ENCODE measurements around the gene VAC14. TPM values are rescaled to one million over a fixed set of nuclear protein-coding genes. Genes with fewer than 3 reads are reported as not detected.

The VAC14 gene
- total RNA-seq, 1 experiment from 2014 or later: 60.9 TPM

DNA sequence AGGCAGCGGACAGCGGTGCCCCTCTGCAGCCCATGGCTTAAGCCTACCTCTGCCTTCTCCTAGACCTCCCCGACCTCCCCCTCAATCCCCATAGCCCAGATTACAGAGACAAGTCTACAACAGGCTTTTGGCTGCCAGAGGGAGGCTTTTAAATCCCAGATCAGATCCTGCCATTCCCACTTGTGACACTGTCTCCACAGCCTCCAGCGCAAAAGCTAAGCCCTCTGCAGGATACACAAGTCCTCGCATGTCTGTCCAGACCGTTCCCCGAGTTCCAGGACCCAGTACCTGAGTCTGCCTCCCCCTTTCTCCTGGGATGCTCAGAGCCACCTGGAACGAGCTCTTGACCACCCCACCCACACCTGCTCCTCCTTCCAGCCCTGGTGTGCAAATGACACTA, 31.2 kb downstream of the VAC14 start:
- no peak for DNase-seq (ENCODE audit: low read depth, low spot score)
- in situ Hi-C loops (cut with HindIII; ENCODE audit: low pct_unique_long_range_greater_than_20kb, low sequenced_read_pairs): no loop called here

DNA sequence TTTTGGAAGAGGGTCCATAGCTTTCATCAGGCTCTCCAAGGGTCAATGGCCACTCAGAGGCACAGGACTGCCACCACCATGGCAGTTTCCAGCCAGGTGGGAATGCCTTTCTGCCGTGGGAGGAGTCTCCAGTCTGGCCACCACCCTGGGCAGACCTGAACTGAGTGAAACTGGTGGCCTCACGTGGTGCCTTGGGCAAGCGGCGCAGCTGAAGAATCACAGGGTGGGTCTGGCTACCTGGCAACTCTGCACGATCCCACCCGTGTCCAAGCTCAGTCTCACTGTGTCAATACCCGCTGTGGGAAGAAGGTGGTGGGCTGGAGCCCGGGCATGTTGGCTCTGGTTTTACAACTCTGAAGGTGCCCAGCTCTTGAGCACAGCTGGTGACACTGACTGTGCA, 31.8 kb downstream of the VAC14 start:
- DNase-seq (ENCODE audit: low read depth, low spot score): no peak
- in situ Hi-C loops (cut with HindIII; ENCODE audit: low pct_unique_long_range_greater_than_20kb, low sequenced_read_pairs): no loop called here

DNA sequence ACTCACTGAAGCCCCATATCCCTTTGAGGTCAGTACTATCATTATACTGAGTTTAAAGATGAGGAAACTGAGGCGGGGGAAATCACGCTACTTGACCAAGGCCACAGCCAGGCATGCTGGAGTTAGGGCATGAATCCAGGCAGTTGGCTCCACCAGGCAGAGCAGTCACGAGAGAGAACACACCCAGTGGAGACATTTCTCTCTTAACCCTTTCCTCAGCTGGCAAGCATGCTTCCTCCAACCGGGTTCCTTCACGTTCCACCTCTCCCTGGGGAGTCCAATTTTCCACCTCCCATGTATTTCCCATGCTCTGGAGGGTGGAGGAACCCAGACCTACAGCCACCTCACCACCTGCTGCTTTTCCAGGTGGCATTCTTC, 32.8 kb downstream of the VAC14 start:
- DNase-seq (ENCODE audit: low read depth, low spot score): no peak
- in situ Hi-C loops (cut with HindIII; ENCODE audit: low pct_unique_long_range_greater_than_20kb, low sequenced_read_pairs): no loop called here

GRCh38 chr16:70767377-70768202, 33.4 kb downstream of the VAC14 start:
- DNase-seq (ENCODE audit: low read depth, low spot score): no peak
- in situ Hi-C loops (cut with HindIII; ENCODE audit: low pct_unique_long_range_greater_than_20kb, low sequenced_read_pairs): no loop called here

GRCh38 chr16:70766658-70767057, 34.3 kb downstream of the VAC14 start:
- DNase-seq (ENCODE audit: low read depth, low spot score): no peak
- in situ Hi-C loops (cut with HindIII; ENCODE audit: low pct_unique_long_range_greater_than_20kb, low sequenced_read_pairs): no loop called here

- in situ Hi-C loops (cut with HindIII; ENCODE audit: low pct_unique_long_range_greater_than_20kb, low sequenced_read_pairs): no loop called here
- DNase-seq (ENCODE audit: low read depth, low spot score): no peak
These were observed 34.8 kb downstream of the VAC14 start for GRCh38 chr16:70766176-70766575.

DNA sequence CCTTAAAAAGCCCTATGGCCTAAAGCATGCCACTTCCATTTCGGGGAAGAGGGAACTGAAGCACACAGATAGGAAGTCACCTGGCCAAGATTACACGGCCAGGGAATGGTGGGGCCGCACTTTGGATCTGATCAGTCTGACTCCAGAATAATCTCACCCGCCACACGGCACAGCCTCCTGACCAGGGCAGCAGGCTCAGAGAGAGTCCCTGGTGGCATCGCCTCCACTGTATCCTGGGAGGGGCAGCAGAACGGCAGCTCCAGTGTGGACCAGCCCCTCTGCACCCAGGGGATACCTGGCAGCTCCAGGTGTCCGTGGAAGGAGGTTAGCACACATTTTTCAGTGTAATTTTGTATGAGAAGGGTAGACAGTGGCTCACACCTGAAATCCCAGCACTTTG, 35.5 kb downstream of the VAC14 start:
- no peak for DNase-seq (ENCODE audit: low read depth, low spot score)
- in situ Hi-C loops (cut with HindIII; ENCODE audit: low pct_unique_long_range_greater_than_20kb, low sequenced_read_pairs): no loop called here

DNA sequence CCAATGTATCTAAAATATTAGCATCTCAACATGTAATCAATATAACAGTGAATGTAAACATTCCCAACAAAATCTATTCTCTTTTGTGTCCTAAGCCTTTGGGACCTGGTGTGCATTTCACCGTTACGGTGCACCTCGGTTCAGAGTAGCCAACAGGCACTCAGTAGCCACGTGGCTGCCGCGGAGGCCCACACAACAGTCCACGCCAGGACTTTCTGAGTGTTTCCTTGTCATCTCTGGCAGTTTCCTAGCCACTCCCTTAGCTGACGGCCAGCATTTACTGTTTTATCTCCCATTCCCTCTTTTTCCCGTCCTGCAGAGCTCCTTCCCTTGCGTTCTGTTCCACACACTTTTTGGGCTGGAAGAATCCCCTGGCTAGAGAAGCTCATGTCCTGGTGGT, 36.3 kb downstream of the VAC14 start:
- DNase-seq (ENCODE audit: low read depth, low spot score): no peak
- in situ Hi-C loops (cut with HindIII; ENCODE audit: low pct_unique_long_range_greater_than_20kb, low sequenced_read_pairs): no loop called here

GRCh38 chr16:70760221-70760620, 40.7 kb downstream of the VAC14 start:
- DNase-seq (ENCODE audit: low read depth, low spot score): no peak
- in situ Hi-C loops (cut with HindIII; ENCODE audit: low pct_unique_long_range_greater_than_20kb, low sequenced_read_pairs): no loop called here

GRCh38 chr16:70759666-70760065, 41.3 kb downstream of the VAC14 start:
- DNase-seq (ENCODE audit: low read depth, low spot score): no peak
- in situ Hi-C loops (cut with HindIII; ENCODE audit: low pct_unique_long_range_greater_than_20kb, low sequenced_read_pairs): no loop called here

DNA sequence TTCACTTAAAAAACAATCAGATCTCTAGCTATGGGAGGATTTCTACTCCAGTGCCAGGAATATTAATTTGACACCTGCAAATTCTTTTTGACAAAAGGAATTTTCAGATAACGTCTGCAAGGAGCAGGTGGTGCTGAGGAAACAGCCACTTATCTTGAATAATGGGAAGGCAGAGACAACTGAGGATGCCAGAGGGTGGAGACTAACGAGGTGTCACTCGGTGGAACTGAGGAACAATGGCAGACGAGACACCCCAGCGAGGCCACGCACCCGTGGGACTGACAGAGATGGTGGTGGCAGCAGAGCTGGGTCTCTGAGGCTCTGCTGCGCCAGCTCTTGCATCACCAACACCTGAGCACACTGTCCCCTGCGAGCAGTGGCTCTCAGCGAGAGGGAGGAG, 42.2 kb downstream of the VAC14 start:
- in situ Hi-C loops (cut with HindIII; ENCODE audit: low pct_unique_long_range_greater_than_20kb, low sequenced_read_pairs): no loop called here
- DNase-seq (ENCODE audit: low read depth, low spot score): no peak

GRCh38 chr16:70757183-70757582, 43.8 kb downstream of the VAC14 start:
- in situ Hi-C loops (cut with HindIII; ENCODE audit: low pct_unique_long_range_greater_than_20kb, low sequenced_read_pairs): no loop called here
- no peak for DNase-seq (ENCODE audit: low read depth, low spot score)

- in situ Hi-C loops (cut with HindIII; ENCODE audit: low pct_unique_long_range_greater_than_20kb, low sequenced_read_pairs): no loop called here
- DNase-seq (ENCODE audit: low read depth, low spot score): no peak
These were observed 44.9 kb downstream of the VAC14 start for GRCh38 chr16:70756071-70756470.

DNA sequence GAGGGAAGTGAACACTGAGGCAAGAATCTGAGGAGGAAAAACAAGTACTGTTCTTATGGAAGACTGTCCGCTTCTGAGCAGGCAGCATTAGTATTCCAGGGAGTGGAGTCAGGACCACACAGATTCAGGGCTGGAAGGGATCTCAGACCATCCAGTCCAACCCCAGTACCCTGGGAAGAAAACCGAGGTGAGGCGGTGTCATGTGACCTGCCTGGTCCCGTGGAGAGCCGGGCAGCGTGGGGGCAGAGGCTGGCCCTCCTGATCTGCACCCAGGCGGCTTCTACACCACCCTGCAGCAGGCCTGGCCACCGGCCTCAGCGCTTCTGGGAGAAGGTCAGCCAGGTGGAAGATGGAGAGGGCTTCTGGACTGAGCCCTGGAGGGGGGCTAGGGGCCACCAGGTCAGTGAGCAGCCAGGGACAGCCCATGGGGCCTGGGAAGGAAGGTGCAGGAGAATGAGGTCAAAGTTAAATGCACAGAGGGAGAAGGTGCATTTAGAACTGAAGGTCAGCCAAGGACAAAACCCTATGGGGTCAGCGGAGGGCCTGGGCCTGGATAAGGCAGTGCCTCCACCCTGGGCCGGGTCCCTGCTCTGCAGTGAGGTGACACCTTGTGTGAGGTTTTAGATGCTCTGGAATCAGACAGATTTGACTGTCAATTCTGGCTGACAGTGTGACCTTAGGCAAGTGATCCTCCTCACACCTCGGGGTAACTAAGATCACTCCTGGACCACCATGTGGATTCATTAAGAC, 45.9 kb downstream of the VAC14 start:
- no peak for DNase-seq (ENCODE audit: low read depth, low spot score)
- in situ Hi-C loops (cut with HindIII; ENCODE audit: low pct_unique_long_range_greater_than_20kb, low sequenced_read_pairs): no loop called here

DNA sequence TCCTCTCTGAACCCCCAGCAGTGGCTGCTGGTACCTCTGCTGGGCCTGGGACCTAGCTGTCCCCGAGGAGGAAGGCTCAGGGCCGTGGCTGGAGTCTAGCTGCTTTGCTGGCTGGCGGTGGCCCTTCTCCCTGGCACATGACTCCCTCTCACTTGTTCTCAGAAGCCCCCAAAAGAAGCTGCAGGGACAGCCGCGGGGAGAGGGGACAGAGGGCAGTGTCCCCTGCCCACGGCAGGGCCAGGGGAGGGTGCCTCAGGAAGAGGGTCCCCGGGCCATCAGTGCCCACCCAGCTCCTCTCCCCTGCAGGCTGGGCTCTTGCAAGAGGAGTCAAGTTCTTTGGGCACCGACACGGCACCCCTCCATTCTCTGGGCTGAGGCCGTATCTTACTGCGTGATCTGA, 46.6 kb downstream of the VAC14 start:
- DNase-seq (ENCODE audit: low read depth, low spot score): no peak
- in situ Hi-C loops (cut with HindIII; ENCODE audit: low pct_unique_long_range_greater_than_20kb, low sequenced_read_pairs): no loop called here

DNA sequence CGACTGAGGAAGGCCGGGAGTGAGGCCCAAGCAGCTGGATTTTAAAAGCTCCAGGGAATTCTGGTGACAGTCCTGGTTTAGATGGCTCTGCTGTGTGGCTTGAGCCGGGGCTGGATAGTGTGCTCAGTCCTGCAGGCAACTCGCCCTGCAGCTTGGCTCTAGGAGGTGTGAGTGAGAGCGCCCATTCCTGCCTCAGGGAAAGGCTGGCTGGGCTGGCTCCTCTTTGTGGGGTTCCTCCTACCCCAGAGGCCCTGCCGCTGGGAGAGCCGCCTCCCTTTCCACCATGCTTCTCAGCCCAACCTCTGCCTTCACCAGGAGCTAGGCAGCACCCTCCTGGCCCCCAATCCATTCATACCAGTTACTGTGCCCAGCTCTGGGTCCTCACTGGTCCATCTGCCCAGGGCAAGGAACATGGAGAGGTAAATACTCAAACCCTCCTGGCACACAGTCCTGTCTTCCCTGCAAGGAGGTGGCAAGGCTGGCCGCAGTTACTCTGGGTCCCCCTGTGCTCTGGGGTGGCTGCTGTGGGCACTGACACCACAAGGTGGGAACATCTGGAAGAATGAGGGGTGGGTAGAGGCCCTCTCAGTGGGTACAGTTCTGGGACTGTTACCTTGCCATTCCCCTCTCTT, 47.1 kb downstream of the VAC14 start:
- DNase-seq (ENCODE audit: low read depth, low spot score): no peak
- in situ Hi-C loops (cut with HindIII; ENCODE audit: low pct_unique_long_range_greater_than_20kb, low sequenced_read_pairs): no loop called here

GRCh38 chr16:70753228-70753627, 47.7 kb downstream of the VAC14 start:
- no peak for DNase-seq (ENCODE audit: low read depth, low spot score)
- in situ Hi-C loops (cut with HindIII; ENCODE audit: low pct_unique_long_range_greater_than_20kb, low sequenced_read_pairs): no loop called here

GRCh38 chr16:70752426-70752825, 48.5 kb downstream of the VAC14 start:
- no peak for DNase-seq (ENCODE audit: low read depth, low spot score)
- in situ Hi-C loops (cut with HindIII; ENCODE audit: low pct_unique_long_range_greater_than_20kb, low sequenced_read_pairs): no loop called here

GRCh38 chr16:70751593-70751992, 49.4 kb downstream of the VAC14 start:
- in situ Hi-C loops (cut with HindIII; ENCODE audit: low pct_unique_long_range_greater_than_20kb, low sequenced_read_pairs): no loop called here

More at GRCh38 chr16:70751593-70751992, 49.4 kb downstream of the VAC14 start:
- no peak for DNase-seq (ENCODE audit: low read depth, low spot score)
